Fibroblast of the aortic adventitia (primary cell): ENCODE results near the gene CORO7. TPM values are rescaled to one million over a fixed set of nuclear protein-coding genes. Genes with fewer than 3 reads are reported as not detected.
A peak's percentile ranks its signal among the peaks of the same experiment; 100 is the strongest.
"Not testable (repeated sequence)": the region's sequence is repeated elsewhere in the genome, so short reads cannot be mapped to it uniquely, and the experiment has no call there.

Experiments
- DNase-seq: peaks from one replicate; pipeline ENCODE4 v3.0.0-alpha.2; 2010; ENCODE audit warnings: low read depth
- H3K4me3 ChIP-seq: 2 replicates; pipeline ENCODE4 v1.5.1; 2011; ENCODE audit warnings: low read depth, mild to moderate bottlenecking, control low read depth, low read length, moderate library complexity
- CTCF ChIP-seq: IDR thresholded peaks from 2 replicates; pipeline ENCODE4 v1.5.1; 2011; ENCODE audit warnings: mild to moderate bottlenecking, low read length, control low read depth, inconsistent platforms; ENCODE audit not compliant: insufficient read depth
- total RNA-seq: library from RNA; depleted of rRNA; stranded (reverse); fragments of >200 nt; gene quantifications from 2 replicates; pipeline ENCODE4 v1.2.3, GENCODE V29; 2012; ENCODE audit warnings: low replicate concordance

Gene CORO7
- total RNA-seq, 1 donor, result 16.7 TPM

- DNase-seq, result no peak
- TF ChIP-seq CTCF, result no peak
- H3K4me3 ChIP-seq, result no peak overlapping the region
Observed at GRCh38 chr16:4347010-4347409, 69.4 kb downstream of the CORO7 start.

GRCh38 chr16:4345836-4346781, 70.3 kb downstream of the CORO7 start:
- no peak for TF ChIP-seq CTCF
- DNase-seq, result no peak
- no peak overlapping the region for H3K4me3 ChIP-seq

- no peak for TF ChIP-seq CTCF
- no peak for DNase-seq
Observed at GRCh38 chr16:4344983-4345835, 71.2 kb downstream of the CORO7 start.

GRCh38 chr16:4344300-4344982, 72.0 kb downstream of the CORO7 start:
- H3K4me3 ChIP-seq, result not testable (repeated sequence)
- peak; percentile 32 for DNase-seq

More at GRCh38 chr16:4344983-4345835, 71.2 kb downstream of the CORO7 start:
- no peak overlapping the region for H3K4me3 ChIP-seq

GRCh38 chr16:4342866-4343744, 73.3 kb downstream of the CORO7 start:
- TF ChIP-seq CTCF, result no peak
- DNase-seq, result no peak
- H3K4me3 ChIP-seq, result no peak overlapping the region

GRCh38 chr16:4341250-4341649, 75.1 kb downstream of the CORO7 start:
- H3K4me3 ChIP-seq, result no peak overlapping the region
- no peak for TF ChIP-seq CTCF
- no peak for DNase-seq
